Nucleus accumbens (tissue), 56 donors: ENCODE measurements around the gene FGF8.

Experiments
- DNase-seq, 56 donors: peaks; one replicate each; lab custom pipeline; 2025; lab: John Stamatoyannopoulos, UW

FGF8 gene

DNA sequence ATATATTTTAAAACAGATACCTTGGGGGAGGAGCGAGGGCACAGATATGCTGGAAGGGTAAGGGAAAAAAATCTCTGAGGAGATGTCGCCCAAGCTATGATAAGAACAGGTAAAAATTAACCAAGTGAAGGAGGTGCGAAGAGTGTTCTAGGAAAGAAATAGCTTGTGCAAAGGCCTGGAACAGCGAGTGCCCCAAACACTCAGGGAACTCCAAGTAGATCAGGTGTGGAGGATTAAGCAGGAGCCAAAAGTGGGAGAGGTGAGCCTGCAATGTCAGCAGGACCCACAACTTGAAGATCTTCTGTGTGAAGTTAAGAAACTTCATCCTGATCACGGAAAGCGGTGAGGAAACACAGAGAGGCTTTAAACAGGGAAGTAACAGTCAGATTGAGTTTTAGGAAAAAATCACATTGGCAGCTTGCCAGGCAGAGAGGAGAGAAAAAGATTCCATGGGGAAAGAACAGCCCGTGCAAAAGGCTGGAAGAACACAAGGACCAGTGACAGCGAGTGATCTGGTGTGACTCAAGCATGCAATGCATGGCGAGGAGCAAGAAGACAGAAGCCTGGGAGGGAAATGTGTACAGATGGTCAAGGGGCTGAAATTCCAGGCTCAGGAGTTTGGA, 30.7 kb downstream of the FGF8 start:
- no peak for DNase-seq

GRCh38 chr10:101744267-101744666, 31.6 kb downstream of the FGF8 start:
- DNase-seq, result no peak

GRCh38 chr10:101741938-101742337, 34.0 kb downstream of the FGF8 start:
- no peak for DNase-seq

- DNase-seq, result no peak
Measured at GRCh38 chr10:101736666-101737065, 39.2 kb downstream of the FGF8 start.

- DNase-seq, result no peak
Measured at GRCh38 chr10:101732096-101732495, 43.8 kb downstream of the FGF8 start.

DNA sequence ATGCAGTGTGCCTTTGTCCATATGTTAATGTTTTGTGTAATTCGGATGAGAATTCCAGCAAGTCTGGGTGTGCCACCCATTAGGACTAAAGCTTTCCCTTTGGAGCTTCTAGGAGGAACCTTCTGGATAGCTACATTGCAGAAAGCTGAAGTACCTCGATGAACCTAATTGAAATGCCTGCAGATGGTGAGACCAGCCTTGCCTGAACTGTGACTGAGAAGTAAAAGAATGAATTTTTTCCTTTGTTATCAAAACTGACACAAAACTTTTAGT, 49.9 kb downstream of the FGF8 start:
- DNase-seq, result no peak

- no peak for DNase-seq
Measured at GRCh38 chr10:101725296-101726114, 50.4 kb downstream of the FGF8 start.

GRCh38 chr10:101724446-101724845, 51.5 kb downstream of the FGF8 start:
- DNase-seq, result no peak

- no peak for DNase-seq
Measured at GRCh38 chr10:101723176-101723575, 52.7 kb downstream of the FGF8 start.

DNA sequence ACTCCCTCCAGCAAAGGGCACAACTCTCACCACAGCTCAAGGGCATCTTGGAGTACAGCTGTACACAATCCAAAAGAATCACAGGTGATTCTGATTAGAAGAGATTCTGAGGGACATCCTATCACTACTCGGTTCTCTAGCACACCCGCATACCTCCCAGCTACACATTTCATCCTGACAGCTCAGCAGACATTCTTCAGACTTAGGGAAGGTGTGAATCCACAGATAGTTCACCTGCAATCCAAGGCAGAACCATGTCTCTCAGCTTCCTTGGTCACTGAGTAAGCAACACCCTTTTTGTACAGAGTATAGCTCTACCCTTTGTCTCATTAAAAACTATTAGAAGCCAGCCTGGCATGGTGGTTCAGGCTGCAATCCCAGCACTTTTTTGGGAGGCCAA, 54.1 kb downstream of the FGF8 start:
- DNase-seq, result no peak

GRCh38 chr10:101720606-101721230, 55.2 kb downstream of the FGF8 start:
- DNase-seq, result no peak
